ENCODE results near the gene NADSYN1. TPM values are rescaled to one million over a fixed set of nuclear protein-coding genes. Genes with fewer than 3 reads are reported as not detected.

NADSYN1 gene
- total RNA-seq, 8 experiments from 2014 or later = 20.3 to 120 (median 37.1) TPM

DNA sequence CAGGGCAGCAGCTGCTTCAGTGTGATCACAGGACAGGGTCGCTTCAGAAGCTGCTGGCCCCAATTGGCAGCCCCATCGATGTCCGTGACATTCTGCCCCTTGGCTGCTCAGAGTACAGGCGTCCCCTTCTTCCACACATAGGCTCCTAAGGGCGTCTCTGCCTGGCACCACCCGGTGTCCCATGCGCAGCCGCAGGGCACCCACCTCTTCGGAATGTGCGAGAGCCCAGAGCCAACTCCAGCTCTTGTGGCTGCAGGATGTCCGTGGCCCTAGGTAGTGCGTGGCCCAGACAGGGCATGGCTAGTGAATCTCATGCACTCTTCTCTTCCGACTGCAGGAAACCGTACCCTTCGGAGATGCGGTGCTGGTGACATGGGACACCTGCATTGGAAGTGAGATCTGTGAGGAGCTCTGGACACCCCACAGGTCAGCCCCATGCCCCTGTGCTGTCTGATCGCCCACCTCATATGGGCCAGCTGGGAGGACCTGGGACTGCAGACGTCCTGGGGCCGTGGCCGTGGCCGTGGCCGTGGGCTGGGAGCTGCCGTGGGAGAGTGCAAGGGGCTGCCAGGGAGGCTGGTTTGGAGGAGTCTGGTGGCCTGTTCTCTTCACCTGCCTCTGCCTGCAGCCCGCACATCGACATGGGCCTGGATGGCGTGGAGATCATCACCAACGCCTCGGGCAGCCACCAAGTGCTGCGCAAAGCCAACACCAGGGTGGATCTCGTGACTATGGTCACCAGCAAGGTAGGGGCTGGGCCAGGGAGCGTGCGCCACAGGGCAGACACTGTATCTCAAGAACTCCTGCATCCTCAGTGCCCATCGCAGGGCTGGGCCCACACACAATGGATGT, 20.2 kb downstream of the NADSYN1 start:
- in situ Hi-C loops (cut with MboI; ENCODE audit: low pct_unique_long_range_greater_than_20kb in 2 of 9, low sequenced_read_pairs in 9 of 9, unreplicated experiment in 9 of 9) = no loop called here
- Histone ChIP-seq H3K4me3 (no peak overlapping the region), H3K27ac (no peak overlapping the region), H3K4me1 (replicated peaks in 1 of 2) (no peaks in the 10 kb centered on the region)
- no peak for ATAC-seq (replicated peaks in 6 of 8)
- WGBS, 10 experiments = 94 to 100% (median 98%) methylated on average over 2 to 8 of the region's 33 CpGs; no CpG with 5 or more reads in 6 of the 10 experiments

DNA sequence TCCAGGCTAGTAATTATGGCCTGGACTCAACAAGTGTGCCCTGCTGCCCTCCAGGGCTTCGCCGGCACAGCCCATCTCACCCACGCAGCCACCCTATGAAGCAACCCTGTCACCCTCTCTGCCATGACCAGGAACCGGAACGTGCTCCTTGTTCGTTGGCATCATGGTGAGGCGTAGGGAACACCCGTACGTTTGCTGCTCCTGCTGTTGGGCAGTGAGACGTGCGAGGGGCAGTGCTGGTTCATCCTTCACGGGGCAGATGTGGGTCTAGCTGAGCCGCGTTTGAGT, 20.7 kb downstream of the NADSYN1 start:
- Histone ChIP-seq H3K4me3 (no peak overlapping the region), H3K27ac (no peak overlapping the region), H3K4me1 (replicated peaks in 1 of 2) (no peaks in the 10 kb centered on the region)
- 100% methylated on average over 1 to 5 of the region's 14 CpGs; no CpG with 5 or more reads in 7 of the 10 experiments for WGBS, 10 experiments
- no peak for ATAC-seq (replicated peaks in 6 of 8)
- in situ Hi-C loops (cut with MboI; ENCODE audit: low pct_unique_long_range_greater_than_20kb in 2 of 9, low sequenced_read_pairs in 9 of 9, unreplicated experiment in 9 of 9) = no loop called here

DNA sequence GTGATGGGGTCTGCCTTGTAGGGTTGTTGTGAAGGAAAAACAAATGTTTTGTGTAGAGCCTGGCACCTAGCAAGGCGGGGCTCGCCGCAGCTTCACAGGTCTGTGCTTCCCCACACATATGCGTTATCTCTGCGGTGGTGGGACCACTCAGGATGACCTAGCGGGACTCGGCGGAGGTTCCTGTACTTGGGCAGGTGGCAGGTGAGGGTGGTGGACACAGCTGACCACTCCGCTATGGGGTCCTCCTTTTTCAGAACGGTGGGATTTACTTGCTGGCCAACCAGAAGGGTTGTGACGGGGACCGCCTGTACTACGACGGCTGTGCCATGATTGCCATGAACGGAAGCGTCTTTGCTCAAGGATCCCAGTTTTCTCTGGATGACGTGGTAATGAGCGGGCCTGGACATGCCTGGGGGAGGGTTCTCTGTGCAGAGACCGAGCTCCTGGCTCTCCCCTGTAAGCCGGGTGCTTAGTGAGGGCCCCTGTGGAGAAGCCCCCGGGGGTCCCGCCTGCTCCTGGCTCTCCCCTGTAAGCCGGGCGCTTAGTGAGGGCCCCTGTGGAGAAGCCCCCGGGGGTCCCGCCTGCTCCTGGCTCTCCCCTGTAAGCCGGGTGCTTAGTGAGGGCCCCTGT, 21.3 kb downstream of the NADSYN1 start:
- WGBS, 10 experiments = 90 to 100% (median 100%) methylated on average over 2 of the region's 27 CpGs; no CpG with 5 or more reads in 7 of the 10 experiments
- H3K4me3 ChIP-seq = no peak overlapping the region
- ATAC-seq (replicated peaks in 6 of 8) = no peak
- in situ Hi-C loops (cut with MboI; ENCODE audit: low pct_unique_long_range_greater_than_20kb in 2 of 9, low sequenced_read_pairs in 9 of 9, unreplicated experiment in 9 of 9) = no loop called here
- H3K27ac ChIP-seq = no peak overlapping the region
- H3K4me1 ChIP-seq (replicated peaks in 1 of 2) = no peaks in the 10 kb centered on the region

DNA sequence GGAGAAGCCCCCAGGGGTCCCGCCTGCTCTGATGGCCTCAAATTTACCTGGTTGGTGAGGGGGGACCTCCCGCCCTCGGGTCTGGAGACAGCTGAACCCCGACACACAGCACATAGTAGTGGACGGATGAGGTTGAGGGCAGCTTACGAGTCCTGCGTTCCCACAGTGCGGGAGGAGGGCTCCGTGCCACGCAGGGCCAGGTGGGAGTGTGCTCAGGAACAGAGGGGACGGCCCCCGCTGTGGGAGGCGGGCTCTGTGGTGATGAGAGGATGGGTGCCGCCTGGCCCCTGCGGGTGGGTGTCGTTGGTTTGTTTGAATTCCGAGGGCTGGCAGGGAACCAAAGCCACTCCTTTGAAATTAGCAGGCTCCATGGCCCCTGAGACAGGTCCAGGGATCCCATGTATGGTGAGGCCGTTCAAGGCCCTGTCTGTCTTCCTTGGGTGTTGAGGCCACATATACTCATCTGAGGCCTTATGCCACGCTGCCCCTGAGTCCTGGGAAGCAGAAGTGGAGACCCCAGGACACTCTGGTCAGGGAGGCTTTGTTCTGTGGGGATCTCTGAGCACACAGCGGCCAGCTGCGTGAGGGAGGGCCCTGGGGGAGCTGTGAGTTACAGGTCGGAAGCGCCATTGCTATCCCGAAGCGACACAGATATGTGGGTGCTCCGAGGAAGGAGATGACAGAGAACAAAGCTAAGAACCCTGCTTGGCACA, 21.9 kb downstream of the NADSYN1 start:
- no peak overlapping the region for H3K4me3 ChIP-seq
- ATAC-seq (replicated peaks in 6 of 8) = no peak
- WGBS, 10 experiments = 80 to 100% (median 99%) methylated on average over 1 to 8 of the region's 26 CpGs; no CpG with 5 or more reads in 4 of the 10 experiments
- H3K4me1 ChIP-seq (replicated peaks in 1 of 2) = no peaks in the 10 kb centered on the region
- in situ Hi-C loops (cut with MboI; ENCODE audit: low pct_unique_long_range_greater_than_20kb in 2 of 9, low sequenced_read_pairs in 9 of 9, unreplicated experiment in 9 of 9) = no loop called here
- H3K27ac ChIP-seq = no peak overlapping the region

DNA sequence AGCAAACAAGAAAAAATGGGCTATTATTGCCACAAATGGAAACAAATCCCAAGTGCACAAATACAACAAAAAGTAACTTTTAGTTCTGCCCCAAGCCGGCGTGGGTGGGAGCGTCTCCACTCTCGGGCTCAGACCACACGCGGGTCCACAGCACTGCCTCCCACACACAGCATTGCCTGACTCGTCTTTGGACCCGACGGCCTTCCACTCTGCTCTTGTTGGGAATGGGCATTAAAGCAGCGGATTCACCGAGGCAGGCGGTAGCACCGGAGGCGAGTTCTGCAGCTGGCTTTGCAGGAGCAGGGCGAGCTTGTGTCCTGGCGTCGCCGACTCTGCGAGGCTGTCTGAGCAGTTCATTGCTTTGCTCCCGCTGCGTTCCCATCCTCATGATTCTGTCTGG, 23.0 kb downstream of the NADSYN1 start:
- WGBS, 10 experiments = 93 to 100% (median 99%) methylated on average over 1 to 11 of the region's 21 CpGs
- Histone ChIP-seq H3K4me3 (no peak overlapping the region), H3K4me1 (replicated peaks in 1 of 2) (no peaks in the 10 kb centered on the region), H3K27ac (no peak overlapping the region)
- in situ Hi-C loops (cut with MboI; ENCODE audit: low pct_unique_long_range_greater_than_20kb in 2 of 9, low sequenced_read_pairs in 9 of 9, unreplicated experiment in 9 of 9) = no loop called here
- no peak for ATAC-seq (replicated peaks in 6 of 8)

DNA sequence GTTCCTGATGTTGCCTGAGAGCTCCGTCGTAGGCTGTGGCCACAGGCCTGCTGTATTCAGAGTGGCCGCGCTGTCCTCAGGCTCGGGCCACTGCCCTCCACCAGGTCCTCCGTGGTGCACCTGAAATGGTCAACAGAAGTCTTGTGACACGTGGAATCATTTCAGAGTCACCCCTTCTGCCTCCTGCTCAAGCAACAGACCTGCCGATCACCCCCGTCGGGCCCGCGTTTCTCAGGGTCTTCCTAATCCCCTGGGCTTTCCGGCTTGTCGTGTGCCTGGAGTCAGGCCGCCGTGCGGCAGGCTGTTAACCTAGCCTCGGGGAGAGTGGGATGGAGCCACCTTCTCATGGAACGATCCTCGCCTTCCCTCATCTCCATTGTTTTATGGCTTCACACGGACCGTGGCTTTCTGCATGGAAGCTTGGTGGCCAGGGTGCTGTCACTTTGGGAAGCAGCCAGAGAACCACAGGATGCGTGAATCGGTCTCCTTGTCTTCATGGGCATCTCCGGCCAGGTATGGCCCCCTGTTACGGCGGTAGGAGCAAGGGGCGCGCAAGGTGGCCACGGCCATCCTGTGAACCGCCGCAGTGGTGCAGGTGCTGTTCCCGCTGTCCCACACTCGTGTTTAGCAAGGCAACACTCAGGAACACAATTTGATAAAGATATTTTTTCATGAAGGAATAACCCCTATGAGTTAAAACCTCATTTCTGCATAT, 24.1 kb downstream of the NADSYN1 start:
- 80 to 100% (median 90%) methylated on average over 1 to 13 of the region's 34 CpGs; no CpG with 5 or more reads in 3 of the 10 experiments for WGBS, 10 experiments

DNA sequence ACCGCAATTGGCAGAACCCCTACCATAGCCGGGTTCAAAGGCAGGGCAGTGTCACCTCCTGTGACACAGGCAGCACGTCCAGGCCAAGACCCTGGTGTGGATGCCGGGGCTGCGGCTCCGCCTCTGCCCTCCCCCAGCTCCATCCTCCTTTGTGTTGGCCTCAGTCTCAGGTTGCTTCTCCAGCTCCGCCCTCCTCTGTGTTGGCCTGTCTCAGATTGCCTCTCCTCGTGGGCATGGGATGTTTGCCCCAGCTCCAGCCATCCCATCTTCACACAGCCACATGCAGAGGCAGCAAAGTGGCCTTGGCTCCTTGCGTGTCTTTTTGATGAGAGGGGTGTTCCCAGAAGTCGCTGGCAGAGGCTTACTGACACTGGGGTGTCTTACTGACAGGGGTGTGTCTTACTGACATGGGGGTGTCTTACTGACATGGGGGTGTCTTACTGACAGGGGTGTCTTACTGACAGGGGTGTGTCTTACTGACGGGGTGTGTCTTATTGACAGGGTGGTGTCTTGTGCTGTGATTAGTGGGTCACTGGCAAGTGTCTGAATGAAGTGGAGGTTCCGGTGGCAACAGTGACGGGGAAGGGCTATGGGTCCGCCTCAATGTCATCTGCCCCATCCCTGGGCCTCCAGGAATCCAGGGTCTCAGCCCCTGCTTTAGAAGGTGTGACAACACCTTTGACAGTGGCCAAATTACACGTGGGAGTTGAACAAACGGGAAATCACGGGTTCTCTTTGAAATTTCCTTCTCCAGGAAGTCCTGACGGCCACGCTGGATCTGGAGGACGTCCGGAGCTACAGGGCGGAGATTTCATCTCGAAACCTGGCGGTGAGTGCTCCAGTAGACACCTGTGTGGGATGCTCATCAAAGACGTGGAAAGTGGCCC, 24.9 kb downstream of the NADSYN1 start:
- H3K27ac ChIP-seq = no peak overlapping the region
- in situ Hi-C loops (cut with MboI; ENCODE audit: low pct_unique_long_range_greater_than_20kb in 2 of 9, low sequenced_read_pairs in 9 of 9, unreplicated experiment in 9 of 9) = no loop called here
- ATAC-seq (replicated peaks in 6 of 8) = peak in 3 of 8 experiments; percentile 36 to 90 (median 68)
- H3K4me1 ChIP-seq (replicated peaks in 1 of 2) = no peaks in the 10 kb centered on the region
- WGBS, 10 experiments = 0 to 94% (median 43%) methylated on average over 1 to 9 of the region's 25 CpGs; no CpG with 5 or more reads in 2 of the 10 experiments
- H3K4me3 ChIP-seq = no peak overlapping the region

More for the DNA sequence above, 24.1 kb downstream of the NADSYN1 start:
- Histone ChIP-seq H3K4me3 (no peak overlapping the region), H3K4me1 (replicated peaks in 1 of 2) (no peaks in the 10 kb centered on the region), H3K27ac (no peak overlapping the region)
- no peak for ATAC-seq (replicated peaks in 6 of 8)
- in situ Hi-C loops (cut with MboI; ENCODE audit: low pct_unique_long_range_greater_than_20kb in 2 of 9, low sequenced_read_pairs in 9 of 9, unreplicated experiment in 9 of 9) = no loop called here

DNA sequence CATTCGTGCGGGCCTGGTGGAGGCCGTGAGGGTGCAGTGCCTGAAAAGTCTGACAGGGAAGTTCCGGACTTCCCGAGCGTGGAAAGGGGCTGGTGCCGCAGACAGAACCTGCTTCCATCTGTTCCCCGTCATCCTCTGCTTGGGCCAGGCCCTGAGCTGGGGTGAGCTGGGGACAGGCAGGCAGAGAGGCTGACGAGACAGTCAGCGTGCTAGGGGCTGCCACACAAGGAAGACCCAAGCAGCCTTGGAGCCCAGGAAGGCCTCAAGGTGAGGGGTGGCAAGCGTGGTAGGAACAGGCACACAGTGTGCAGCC, 25.5 kb downstream of the NADSYN1 start:
- H3K4me1 ChIP-seq (replicated peaks in 1 of 2) = no peaks in the 10 kb centered on the region
- H3K4me3 ChIP-seq = no peak overlapping the region
- in situ Hi-C loops (cut with MboI; ENCODE audit: low pct_unique_long_range_greater_than_20kb in 2 of 9, low sequenced_read_pairs in 9 of 9, unreplicated experiment in 9 of 9) = no loop called here
- WGBS, 10 experiments = 90 to 97% (median 96%) methylated on average over 2 to 7 of the region's 11 CpGs; no CpG with 5 or more reads in 6 of the 10 experiments
- H3K27ac ChIP-seq = no peak overlapping the region
- no peak for ATAC-seq (replicated peaks in 6 of 8)

DNA sequence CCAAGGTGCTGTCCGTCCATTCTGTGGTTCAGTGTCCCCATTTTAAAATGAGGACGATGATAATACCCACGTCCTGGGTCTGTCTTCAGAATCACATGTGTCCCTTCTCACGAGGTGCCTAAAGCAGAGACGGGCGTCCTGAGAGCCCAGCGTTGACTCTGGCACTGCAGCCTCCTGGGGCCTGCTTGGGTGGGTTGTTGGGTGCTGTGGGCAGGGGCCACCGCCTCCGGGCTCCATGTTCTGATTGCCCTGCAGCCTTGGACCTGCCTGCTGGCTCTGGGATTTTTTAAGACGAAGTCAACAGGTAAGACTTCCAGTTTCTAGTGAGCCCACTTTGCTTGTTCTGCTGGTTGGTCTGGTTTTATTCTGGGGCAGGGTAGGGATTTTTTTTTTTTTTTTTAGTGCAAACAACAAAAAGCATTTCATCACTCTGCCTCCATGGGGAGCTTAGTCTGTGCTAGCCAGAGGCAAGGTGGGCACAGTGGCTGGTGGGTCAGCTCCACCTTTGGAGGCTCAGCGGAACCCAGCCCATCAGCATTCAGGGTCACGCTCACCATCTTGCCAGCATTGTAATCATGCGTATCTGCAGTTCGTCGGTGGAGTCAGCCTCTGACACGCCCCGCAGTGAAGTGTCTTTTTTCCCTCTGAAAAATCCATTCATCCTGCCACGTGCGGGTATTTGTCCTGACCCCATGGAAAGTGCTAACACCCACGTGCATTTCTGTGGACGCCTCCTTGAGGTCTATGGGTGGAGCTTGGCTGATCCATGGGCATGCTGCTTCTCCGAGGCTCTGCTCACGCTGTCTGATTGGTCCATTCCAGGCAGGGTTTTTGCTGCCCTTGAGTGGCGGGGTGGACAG, 28.3 kb downstream of the NADSYN1 start:
- no peak for ATAC-seq (replicated peaks in 6 of 8)
- no peak overlapping the region for H3K4me3 ChIP-seq
- WGBS, 10 experiments = 80 to 100% (median 89%) methylated on average over 1 to 11 of the region's 24 CpGs; no CpG with 5 or more reads in 5 of the 10 experiments
- in situ Hi-C loops (cut with MboI; ENCODE audit: low pct_unique_long_range_greater_than_20kb in 2 of 9, low sequenced_read_pairs in 9 of 9, unreplicated experiment in 9 of 9) = no loop called here
- no peaks in the 10 kb centered on the region for H3K4me1 ChIP-seq (replicated peaks in 1 of 2)
- H3K27ac ChIP-seq = no peak overlapping the region

DNA sequence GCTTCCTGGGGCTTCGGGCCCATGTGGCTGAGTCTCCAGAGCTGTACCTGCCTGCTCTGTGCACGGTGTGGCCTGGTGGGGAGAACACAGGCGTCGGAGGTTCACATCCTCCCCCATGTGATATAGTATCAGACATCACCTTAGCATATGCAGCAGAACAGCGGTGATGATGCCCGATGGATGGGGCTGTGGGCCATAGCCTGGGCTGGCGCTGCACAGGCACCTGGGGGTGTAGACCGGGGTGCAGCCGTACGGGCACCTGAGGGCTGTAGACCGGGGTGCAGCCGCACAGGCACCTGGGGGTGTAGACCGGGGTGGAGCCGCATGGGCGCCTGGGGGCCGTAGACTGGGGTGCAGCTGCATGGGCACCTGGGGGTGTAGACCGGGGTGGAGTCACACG, 29.2 kb downstream of the NADSYN1 start:
- in situ Hi-C loops (cut with MboI; ENCODE audit: low pct_unique_long_range_greater_than_20kb in 2 of 9, low sequenced_read_pairs in 9 of 9, unreplicated experiment in 9 of 9) = no loop called here
- H3K4me1 ChIP-seq (replicated peaks in 1 of 2) = no peaks in the 10 kb centered on the region
- H3K4me3 ChIP-seq = no peak overlapping the region
- WGBS, 10 experiments = 92 to 100% (median 97%) methylated on average over 1 to 7 of the region's 18 CpGs; no CpG with 5 or more reads in 6 of the 10 experiments
- no peak overlapping the region for H3K27ac ChIP-seq
- ATAC-seq (replicated peaks in 6 of 8) = no peak

DNA sequence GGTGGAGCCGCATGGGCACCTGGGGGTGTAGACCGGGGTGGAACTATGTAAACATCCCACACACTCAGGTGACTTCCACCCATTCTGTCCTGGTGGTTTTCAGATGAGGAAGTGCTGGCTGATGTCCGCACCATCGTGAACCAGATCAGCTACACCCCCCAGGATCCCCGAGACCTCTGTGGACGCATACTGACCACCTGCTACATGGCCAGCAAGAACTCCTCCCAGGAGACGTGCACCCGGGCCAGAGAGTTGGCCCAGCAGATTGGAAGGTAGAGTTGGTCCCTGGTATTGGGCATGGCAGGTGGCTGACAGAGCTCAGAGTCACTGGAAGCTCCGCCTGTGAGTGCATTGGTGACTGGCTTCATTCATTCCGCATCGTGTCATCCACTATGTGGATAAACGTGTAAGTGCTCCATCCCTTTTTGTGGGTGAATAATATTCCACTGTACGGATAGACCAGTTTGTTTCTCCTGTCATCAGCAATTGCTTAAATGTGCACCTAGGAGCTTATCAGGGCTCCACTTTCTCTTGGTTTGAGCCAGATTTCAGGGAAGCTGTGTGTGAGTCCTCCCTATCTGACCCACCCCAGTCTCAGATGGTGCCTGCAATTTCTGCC, 29.9 kb downstream of the NADSYN1 start:
- in situ Hi-C loops (cut with MboI; ENCODE audit: low pct_unique_long_range_greater_than_20kb in 2 of 9, low sequenced_read_pairs in 9 of 9, unreplicated experiment in 9 of 9) = no loop called here
- H3K4me1 ChIP-seq (replicated peaks in 1 of 2) = peaks cover 0 to 2% of the 10 kb centered on the region in 2 donors
- no peak overlapping the region for H3K27ac ChIP-seq
- no peak overlapping the region for H3K4me3 ChIP-seq
- no peak for ATAC-seq (replicated peaks in 6 of 8)
- 100% methylated on average over 1 to 4 of the region's 13 CpGs; no CpG with 5 or more reads in 7 of the 10 experiments for WGBS, 10 experiments

All from motor neuron (in vitro differentiated cells).